Caco-2 (cell line): ENCODE measurements around the gene SLC6A5. TPM values are rescaled to one million over a fixed set of nuclear protein-coding genes. Genes with fewer than 3 reads are reported as not detected.

ENCODE experiments used
- BruUV-seq: library from RNA; stranded (reverse); fragments of 400-500 nt; replicated peaks from 2 replicates; lab custom pipeline; 2021; lab: Mats Ljungman, UMichigan
- CTCF ChIA-PET: fragments of 300-600 bp; sonication (Branson Sonifier 250); formaldehyde crosslinking; loops from one replicate; lab custom pipeline; 2022; ENCODE audit warnings: antibody characterized with exemption; lab: Charles Lee
- POLR2A ChIA-PET: fragments of 300-600 bp; sonication (Branson Sonifier 250); formaldehyde crosslinking; loops from one replicate; lab custom pipeline; 2022; ENCODE audit warnings: antibody characterized with exemption; lab: Charles Lee
- DNase-seq, 2 experiments: peaks; one replicate each; pipeline versions ENCODE4 v3.0.0 to v3.0.0-alpha.2; 2020 to 2022
- H3K27me3 ChIP-seq: replicated peaks from 2 replicates; pipeline ENCODE4 v1.6.0; 2011; ENCODE audit warnings: low read length; ENCODE audit not compliant: control insufficient read depth, insufficient read depth
- H3K36me3 ChIP-seq: 2 replicates; pipeline ENCODE4 v1.5.1; 2011; ENCODE audit warnings: low read length; ENCODE audit not compliant: control insufficient read depth, insufficient read depth
- H3K4me1 ChIP-seq: fragments of 250-450 bp; sonication (Bioruptor Pico); 2 replicates; pipeline ENCODE4 v1.5.1; 2020; ENCODE audit warnings: mild to moderate bottlenecking
- H3K4me3 ChIP-seq: 2 replicates; pipeline ENCODE4 v1.5.1; 2011; ENCODE audit warnings: low read depth, mild to moderate bottlenecking, control low read depth, low read length
- H3K9me3 ChIP-seq: fragments of 250-450 bp; sonication (Bioruptor Pico); 2 replicates; pipeline ENCODE4 v1.5.1; 2020; ENCODE audit warnings: mild to moderate bottlenecking, moderate library complexity
- H3K27ac Mint-ChIP-seq: one replicate; pipeline ENCODE4 v1.8.0; 2022; ENCODE audit warnings: mixed read lengths; ENCODE audit not compliant: unreplicated experiment
- H3K27me3 Mint-ChIP-seq: one replicate; pipeline ENCODE4 v1.8.0; 2022; ENCODE audit warnings: mixed read lengths; ENCODE audit not compliant: insufficient read depth, unreplicated experiment
- H3K36me3 Mint-ChIP-seq: one replicate; pipeline ENCODE4 v1.8.0; 2022; ENCODE audit warnings: mild to moderate bottlenecking, mixed read lengths; ENCODE audit not compliant: insufficient read depth, unreplicated experiment
- H3K4me1 Mint-ChIP-seq: one replicate; pipeline ENCODE4 v1.8.0; 2022; ENCODE audit warnings: low read depth, mixed read lengths; ENCODE audit not compliant: unreplicated experiment
- H3K4me3 Mint-ChIP-seq: one replicate; pipeline ENCODE4 v1.8.0; 2022; ENCODE audit warnings: mild to moderate bottlenecking, moderate library complexity, mixed read lengths; ENCODE audit not compliant: unreplicated experiment
- H3K9me3 Mint-ChIP-seq: one replicate; pipeline ENCODE4 v1.8.0; 2022; ENCODE audit warnings: mixed read lengths; ENCODE audit not compliant: unreplicated experiment
- intact Hi-C: fragments of 100-400 bp; cut with micrococcal nuclease; formaldehyde crosslinking; loops from one replicate; pipeline ENCODE4 v1.10.0; 2022; ENCODE audit not compliant: unreplicated experiment
- total RNA-seq: library from RNA; stranded (reverse); gene quantifications from 2 replicates; pipeline ENCODE4 v1.2.3, GENCODE V29; 2022
- TF ChIP-seq, protein P1 (sequence below), 2 experiments: fragments of 200-600 bp in 1 of 2; IDR thresholded peaks; 1 replicate in 1 of 2; 2 replicates in 1 of 2; pipeline versions ENCODE4 v1.5.1 to v1.8.0; 2011 to 2022; ENCODE audit warnings: antibody characterized with exemption in 1 of 2, control low read depth in 1 of 2, inconsistent platforms in 1 of 2, low read depth in 1 of 2, low read length in 1 of 2, mild to moderate bottlenecking in 1 of 2, moderate library complexity in 1 of 2; ENCODE audit not compliant: insufficient read depth in 1 of 2, severe bottlenecking in 1 of 2, unreplicated experiment in 1 of 2

The SLC6A5 gene
- total RNA-seq, 1 experiment from 2014 or later: not detected

DNA sequence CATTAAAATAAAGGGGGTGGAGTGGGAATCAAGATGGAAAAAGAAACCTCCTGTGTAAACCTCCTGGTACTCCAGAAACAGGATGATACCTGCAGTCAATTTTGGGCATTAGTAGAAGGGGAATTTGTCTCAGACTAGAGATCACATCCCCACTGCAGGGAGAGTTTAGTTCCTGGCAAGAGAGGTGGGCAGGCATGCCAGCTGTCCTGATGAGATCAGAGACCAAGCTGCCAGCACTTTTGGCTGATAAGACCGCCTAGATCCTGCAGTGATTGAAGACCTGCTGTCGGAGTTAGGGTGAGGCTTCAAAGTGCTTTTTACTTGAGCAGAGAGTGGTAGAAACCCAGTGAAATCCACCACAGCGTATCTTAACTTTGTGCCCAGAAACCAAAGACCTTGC lies 40.3 kb downstream of the SLC6A5 start:
- no peaks in the 10 kb centered on the region for H3K27me3 ChIP-seq
- H3K4me1 ChIP-seq: no peaks in the 10 kb centered on the region
- BruUV-seq: no TSS peak
- TF ChIP-seq, protein P1, sequence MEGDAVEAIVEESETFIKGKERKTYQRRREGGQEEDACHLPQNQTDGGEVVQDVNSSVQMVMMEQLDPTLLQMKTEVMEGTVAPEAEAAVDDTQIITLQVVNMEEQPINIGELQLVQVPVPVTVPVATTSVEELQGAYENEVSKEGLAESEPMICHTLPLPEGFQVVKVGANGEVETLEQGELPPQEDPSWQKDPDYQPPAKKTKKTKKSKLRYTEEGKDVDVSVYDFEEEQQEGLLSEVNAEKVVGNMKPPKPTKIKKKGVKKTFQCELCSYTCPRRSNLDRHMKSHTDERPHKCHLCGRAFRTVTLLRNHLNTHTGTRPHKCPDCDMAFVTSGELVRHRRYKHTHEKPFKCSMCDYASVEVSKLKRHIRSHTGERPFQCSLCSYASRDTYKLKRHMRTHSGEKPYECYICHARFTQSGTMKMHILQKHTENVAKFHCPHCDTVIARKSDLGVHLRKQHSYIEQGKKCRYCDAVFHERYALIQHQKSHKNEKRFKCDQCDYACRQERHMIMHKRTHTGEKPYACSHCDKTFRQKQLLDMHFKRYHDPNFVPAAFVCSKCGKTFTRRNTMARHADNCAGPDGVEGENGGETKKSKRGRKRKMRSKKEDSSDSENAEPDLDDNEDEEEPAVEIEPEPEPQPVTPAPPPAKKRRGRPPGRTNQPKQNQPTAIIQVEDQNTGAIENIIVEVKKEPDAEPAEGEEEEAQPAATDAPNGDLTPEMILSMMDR (IDR thresholded peaks at IDR 0.05; ENCODE audit: insufficient read depth in 1 of 2, low read depth in 1 of 2, low read length in 1 of 2, severe bottlenecking in 1 of 2, unreplicated experiment in 1 of 2): no peak
- ChIA-PET CTCF (no interaction called here), POLR2A (no interaction called here)
- no peaks in the 10 kb centered on the region for H3K36me3 ChIP-seq
- H3K9me3 ChIP-seq: no peaks in the 10 kb centered on the region
- Mint-ChIP-seq H3K27me3 (peaks cover 13% of the 10 kb centered on the region), H3K27ac (no peak overlapping the region), H3K4me1 (no peaks in the 10 kb centered on the region), H3K4me3 (no peak overlapping the region), H3K9me3 (no peaks in the 10 kb centered on the region), H3K36me3 (no peaks in the 10 kb centered on the region)
- no peak for DNase-seq
- intact Hi-C loops: no loop called here
- H3K4me3 ChIP-seq: no peak overlapping the region

GRCh38 chr11:20640401-20640800 lies 41.0 kb downstream of the SLC6A5 start:
- no peaks in the 10 kb centered on the region for H3K36me3 ChIP-seq
- no TSS peak for BruUV-seq
- no peaks in the 10 kb centered on the region for H3K9me3 ChIP-seq
- Mint-ChIP-seq H3K4me1 (no peaks in the 10 kb centered on the region), H3K27ac (no peak overlapping the region), H3K36me3 (no peaks in the 10 kb centered on the region), H3K27me3 (peaks cover 16% of the 10 kb centered on the region), H3K9me3 (no peaks in the 10 kb centered on the region), H3K4me3 (no peak overlapping the region)
- no peak for DNase-seq
- H3K4me3 ChIP-seq: no peak overlapping the region
- CTCF ChIA-PET: no interaction called here
- POLR2A ChIA-PET: no interaction called here
- no peaks in the 10 kb centered on the region for H3K27me3 ChIP-seq
- TF ChIP-seq, protein P1 (IDR thresholded peaks at IDR 0.05; ENCODE audit: insufficient read depth in 1 of 2, low read depth in 1 of 2, low read length in 1 of 2, severe bottlenecking in 1 of 2, unreplicated experiment in 1 of 2): no peak
- intact Hi-C loops: no loop called here
- H3K4me1 ChIP-seq: no peaks in the 10 kb centered on the region

DNA sequence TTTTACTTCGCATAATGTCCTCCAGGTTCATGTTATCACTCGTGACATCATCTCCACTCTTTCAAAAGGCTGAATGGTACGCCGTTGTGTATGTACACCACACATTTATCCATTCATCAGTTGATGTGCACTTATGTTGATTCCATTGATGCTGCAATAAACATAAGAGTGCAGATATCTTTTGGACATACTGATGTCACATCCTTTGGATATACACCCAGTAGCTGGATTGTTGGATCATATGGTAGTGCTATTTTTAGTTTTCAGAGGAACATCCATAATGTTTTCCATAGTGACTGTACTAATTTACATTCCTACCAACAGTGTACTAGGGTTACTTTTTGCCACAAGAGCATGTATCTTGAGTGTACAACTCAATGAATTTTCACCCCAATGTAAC lies 45.0 kb downstream of the SLC6A5 start:
- Histone ChIP-seq H3K4me3 (no peak overlapping the region), H3K27me3 (no peaks in the 10 kb centered on the region; the same call in 1 of the 2 replicates), H3K36me3 (no peaks in the 10 kb centered on the region), H3K4me1 (no peaks in the 10 kb centered on the region), H3K9me3 (no peaks in the 10 kb centered on the region)
- no peaks in the 10 kb centered on the region for H3K4me1 Mint-ChIP-seq
- no TSS peak for BruUV-seq
- H3K36me3 Mint-ChIP-seq: no peaks in the 10 kb centered on the region
- H3K4me3 Mint-ChIP-seq: no peak overlapping the region
- no peaks in the 10 kb centered on the region for H3K9me3 Mint-ChIP-seq
- no peak overlapping the region for H3K27ac Mint-ChIP-seq
- intact Hi-C loops: no loop called here
- TF ChIP-seq, protein P1 (IDR thresholded peaks at IDR 0.05; ENCODE audit: insufficient read depth in 1 of 2, low read depth in 1 of 2, low read length in 1 of 2, severe bottlenecking in 1 of 2, unreplicated experiment in 1 of 2): no peak
- no peak for DNase-seq
- H3K27me3 Mint-ChIP-seq: peaks cover 11% of the 10 kb centered on the region
- ChIA-PET POLR2A (no interaction called here), CTCF (no interaction called here)
